ENCODE results near the gene TLR1.
A peak's percentile ranks its signal among the peaks of the same experiment; 100 is the strongest.
"Not testable (repeated sequence)": the region's sequence is repeated elsewhere in the genome, so short reads cannot be mapped to it uniquely, and the experiment has no call there.

Gene TLR1

DNA sequence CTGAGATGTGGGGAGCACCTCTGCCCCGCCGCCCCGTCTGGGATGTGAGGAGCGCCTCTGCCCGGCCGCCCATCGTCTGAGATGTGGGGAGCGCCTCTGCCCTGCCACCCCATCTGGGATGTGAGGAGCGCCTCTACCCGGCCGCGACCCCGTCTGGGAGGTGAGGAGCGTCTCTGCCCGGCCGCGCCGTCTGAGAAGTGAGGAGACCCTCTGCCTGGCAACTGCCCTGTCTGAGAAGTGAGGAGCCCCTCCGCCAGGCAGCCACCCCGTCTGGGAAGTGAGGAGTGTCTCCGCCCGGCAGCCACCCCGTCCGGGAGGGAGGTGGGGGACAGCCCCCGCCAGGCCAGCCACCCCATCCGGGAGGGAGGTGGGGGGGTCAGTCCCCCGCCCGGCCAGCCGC is 2.9 kb upstream of the TLR1 start:
- DNase-seq (ENCODE audit: low read depth, low spot score) = not testable (repeated sequence)

DNA sequence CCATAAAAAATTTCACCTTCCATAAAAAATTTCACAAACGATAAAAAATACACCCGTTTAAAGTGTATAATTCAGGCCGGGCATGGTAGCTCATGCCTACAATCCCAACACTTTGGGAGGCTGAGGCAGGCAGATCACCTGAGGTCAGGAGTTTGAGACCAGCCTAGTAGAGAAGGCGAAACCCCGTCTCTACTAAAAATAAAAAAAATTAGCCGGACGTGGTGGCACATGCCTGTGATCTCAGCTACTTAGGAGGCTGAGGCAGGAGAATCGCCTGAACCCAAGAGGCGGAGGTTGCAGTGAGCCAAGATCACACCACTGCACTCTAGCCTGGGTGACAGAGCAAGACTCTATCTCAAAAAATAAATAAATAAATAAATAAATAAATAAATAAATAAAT is 1.7 kb upstream of the TLR1 start:
- DNase-seq (ENCODE audit: low read depth, low spot score) = not testable (repeated sequence)

DNA sequence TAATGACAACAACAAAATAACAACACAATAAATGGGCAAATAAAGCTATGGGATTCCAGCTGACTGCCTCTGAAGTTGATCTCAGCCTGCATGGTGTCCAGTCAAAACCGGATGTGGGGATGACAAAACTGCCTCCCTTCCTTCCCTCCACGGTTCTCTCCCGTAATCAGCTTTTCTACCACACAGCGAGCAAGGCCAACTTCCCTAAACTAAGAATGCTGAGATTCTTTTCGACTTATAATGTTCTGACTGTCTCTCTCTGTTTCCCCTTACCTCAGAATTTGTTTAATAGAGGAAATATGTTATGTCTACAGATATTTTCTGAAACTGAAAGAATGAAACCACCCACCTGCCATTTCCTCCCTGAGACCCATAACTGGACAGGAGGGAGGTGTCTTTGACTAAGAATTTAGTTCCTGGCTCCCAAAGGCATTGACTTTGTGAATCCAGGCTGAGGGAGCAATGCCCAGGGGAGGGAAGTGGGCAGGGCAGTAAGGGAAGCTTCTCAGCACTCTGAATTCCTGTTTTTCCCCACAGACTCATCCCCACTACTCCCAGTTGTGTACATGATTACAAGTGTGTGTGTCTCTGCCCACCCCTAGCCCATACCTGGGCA is 1.0 kb upstream of the TLR1 start:
- DNase-seq (ENCODE audit: low read depth, low spot score) = no peak

DNA sequence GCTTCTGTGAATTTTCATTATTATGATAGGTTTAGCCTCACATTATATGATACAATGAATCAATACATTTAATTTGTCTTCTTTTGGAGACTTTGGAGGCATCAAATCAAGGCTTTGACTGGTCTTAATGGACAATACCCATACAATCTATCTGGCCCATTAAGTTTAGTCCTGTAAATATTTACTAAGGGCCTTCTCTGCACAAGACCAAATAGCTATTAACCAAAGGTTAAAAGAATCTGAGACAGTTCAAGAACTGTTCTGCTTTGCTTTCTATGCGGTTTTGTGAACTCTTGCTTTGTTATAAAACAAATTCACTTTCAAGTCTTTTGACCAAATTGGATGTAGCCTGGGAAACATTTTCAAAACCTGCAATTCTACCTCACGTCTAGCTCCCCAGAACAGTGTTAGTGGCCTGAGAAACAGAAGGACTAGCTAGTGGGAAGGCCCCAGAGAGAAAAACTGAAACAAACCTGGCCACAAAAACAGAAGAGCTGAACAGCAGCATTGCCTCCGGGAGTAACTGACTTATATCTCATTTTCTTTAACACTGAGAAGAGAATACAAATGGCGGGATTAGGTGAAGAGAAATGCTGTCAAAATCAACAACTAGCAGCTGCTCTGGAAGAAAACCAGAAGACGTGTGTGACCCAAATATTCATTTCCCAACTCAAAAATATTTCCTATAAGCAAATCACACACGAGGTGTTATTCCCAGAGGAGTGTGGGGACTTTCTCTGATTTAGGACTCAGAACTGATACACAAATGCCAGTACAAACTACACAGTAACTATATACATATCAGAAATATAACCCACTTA is 548 bp downstream of the TLR1 start:
- DNase-seq (ENCODE audit: low read depth, low spot score) = no peak

DNA sequence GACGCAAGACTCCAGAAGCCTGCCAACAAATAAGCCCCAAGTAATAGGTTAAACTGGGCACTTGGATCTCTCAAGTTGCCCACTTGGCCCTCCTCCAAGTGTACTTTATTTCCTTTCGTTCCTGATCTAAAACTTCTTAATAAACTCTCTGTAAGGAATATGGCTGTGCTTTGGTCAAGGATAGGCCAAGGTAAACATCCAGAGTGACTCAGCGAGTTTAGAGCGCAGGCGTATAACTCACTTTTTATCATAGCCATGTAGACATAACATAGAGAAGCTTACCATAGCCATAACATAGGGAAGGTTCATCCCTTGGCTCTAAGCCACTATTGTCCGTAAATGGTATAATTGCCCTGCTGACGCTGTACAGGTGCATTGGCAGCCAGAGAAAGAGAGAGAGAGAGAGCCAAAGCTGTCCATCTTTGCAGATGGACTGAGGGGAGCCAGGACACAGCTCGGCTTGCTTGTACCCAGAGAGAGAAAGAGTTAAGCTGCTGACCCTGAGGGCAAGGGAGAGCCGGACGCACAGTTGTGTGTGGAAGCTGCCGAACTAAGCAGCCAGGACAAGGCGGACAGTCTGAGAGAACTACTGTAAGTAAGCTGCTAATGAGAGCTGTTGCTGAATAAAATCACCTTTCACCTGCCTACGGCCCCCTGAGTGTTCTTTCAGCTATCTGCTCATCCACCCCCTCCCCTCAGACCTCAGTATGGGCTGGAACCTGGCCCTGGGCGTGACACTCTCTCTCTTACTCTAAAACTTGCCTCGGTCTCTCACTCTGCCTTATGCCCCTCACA is 1.8 kb downstream of the TLR1 start:
- no peak for DNase-seq (ENCODE audit: low read depth, low spot score)

DNA sequence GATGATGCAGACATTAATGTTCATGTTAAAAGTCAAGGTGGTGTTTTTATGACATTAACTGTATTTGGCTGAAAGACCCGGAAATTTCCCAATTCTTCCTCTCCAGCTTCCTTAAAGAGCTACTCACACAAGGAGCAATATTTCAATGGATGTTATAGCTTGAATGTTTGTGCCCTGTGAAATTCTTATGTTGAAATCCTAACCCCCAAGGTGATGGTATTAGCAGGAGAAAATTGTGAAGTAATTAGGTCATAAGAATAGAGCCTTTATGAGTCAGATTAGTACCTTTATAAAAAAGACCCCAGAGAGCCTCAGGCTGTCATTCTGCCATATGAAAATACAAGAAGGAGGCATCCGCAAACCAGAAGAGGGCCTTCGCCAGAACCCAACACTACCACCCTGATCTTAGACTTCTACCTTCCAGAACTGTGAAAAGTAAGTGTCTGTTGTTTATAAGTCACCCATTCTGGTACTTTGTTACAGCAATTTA is 3.6 kb downstream of the TLR1 start:
- DNase-seq (ENCODE audit: low read depth, low spot score) = no peak

DNA sequence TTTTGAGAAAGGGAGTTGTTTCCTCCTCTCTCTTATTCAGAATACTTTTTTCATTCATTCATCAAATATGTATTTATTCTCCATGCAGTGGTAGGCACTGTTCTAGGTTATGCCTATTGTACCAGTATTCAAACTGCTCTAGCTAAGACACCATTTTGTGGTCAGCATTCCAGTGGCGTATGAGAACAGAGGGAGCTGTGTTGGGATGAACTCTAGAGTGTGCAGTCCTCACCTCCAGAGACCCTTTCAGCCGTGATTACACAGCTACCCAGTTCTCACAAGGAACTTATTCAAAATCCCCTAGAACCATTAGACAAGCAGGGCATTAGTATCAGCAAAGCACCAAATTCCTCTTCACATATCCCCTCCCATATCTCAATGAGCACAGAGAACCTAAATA is 4.2 kb downstream of the TLR1 start:
- DNase-seq (ENCODE audit: low read depth, low spot score) = no peak

DNA sequence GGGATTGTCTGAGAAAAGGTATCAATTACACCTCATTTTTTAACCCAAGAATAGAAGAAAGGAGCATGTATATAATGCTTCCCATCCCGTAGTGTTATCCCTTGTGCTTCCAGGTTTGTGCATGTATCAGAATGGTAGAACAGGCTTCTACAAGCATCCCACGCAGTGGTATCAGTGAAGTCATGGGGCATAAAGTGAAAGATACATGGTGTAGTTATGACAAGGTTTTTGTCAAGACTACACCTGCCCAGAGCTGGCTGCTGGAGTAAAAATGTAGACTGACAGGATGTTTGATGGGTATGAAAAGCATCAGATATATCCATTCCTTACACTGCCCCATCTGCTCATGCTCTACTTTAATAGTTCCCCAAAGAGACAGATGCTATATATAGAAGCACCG is 9.5 kb downstream of the TLR1 start:
- DNase-seq (ENCODE audit: low read depth, low spot score) = no peak

DNA sequence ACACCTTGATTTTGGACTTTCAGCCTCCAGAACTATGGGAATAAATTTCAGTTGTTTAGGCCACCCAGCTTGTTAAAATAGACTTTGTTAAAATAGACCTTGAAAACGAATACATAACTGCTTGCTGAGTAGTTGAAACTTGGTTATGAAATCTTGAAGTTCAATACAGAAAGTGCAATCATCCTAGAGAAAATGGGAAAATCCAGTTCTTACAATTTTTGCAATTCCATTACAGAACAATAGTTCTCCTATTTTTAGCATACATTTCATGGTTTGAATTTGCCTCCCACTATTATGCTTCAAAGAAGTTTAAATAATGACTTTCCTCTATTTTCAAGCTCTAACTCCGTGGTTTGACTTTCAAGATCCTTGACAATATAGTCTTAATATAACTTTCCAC is 10.5 kb downstream of the TLR1 start:
- no peak for DNase-seq (ENCODE audit: low read depth, low spot score)

DNA sequence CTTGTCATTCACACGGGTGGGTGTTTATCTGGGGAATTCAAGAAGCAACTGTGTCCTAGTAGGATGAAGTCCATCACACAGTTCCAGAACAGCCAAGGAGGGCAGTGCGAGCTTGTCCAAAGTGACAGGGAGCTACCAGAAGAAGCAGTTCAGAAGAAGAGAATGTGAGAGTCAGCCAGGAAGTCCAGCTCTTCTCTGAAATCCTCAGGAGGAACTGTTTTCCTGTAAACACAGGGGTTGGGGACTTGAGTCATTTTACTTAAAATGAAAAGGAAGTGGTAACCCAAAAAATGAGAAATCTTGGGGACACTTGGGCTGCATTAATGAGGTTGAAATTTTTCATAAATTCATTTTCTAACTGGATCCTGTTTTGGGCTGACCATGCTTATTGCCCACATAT is 13.6 kb downstream of the TLR1 start:
- no peak for DNase-seq (ENCODE audit: low read depth, low spot score)

DNA sequence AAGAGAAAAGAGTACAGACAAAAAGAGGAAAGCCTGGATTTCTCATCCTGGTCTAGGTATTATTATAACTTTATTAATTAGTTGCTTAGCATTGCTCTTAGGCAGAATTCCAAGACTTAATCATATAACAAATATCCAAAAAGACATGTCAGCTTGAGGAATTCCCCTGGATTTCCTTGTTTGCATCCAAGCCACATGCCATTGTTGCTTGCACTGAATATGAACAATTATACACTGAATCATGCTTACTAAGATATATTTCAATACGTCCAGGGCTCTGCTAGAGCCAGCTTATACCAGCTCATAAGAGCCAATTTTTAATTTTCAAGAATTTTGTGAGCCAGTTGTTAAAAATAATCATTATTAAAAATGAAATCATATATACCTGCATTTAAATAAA is 16.3 kb downstream of the TLR1 start:
- DNase-seq (ENCODE audit: low read depth, low spot score) = no peak

DNA sequence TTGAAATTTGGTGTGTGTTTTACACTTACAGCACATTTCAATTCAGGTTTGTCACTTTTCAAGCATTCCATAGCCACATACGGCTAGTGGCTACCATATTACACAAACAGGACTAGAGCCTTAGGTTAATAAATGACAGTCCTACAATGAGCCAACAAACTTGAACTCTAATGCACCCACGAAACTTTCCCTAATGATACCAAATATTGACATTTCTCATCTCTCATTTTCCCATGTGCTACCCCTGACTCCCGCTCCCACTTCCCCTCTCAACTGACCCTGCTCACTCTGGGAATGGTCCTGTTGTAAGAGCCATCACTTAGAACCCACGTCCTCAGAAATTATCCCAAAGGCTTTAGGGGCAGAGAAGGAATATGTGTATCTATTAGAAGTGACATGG is 16.9 kb downstream of the TLR1 start:
- no peak for DNase-seq (ENCODE audit: low read depth, low spot score)

DNA sequence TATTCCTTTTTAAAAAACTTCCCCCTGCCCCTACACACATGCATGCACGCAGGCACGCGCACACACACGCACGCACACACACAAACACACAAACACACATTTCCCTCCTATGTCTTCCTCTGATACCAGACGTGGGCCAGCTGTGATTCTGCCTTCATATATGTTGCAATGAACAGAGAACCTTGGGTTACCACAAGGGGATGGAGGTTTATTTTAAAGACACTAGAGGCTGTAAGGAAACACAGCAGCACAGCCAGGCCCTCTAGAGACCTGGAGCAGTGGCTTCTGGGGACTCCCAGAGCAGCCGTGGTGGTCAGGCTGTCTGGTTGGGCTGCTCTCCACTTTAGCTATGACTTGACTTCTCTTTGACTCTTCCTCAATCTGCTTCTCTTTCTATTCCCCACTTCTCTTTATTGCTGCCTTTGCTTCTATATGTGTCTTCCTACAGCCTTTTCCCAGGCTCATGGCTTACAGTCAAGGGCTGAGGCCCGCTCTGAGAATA is 18.6 kb downstream of the TLR1 start:
- no peak for DNase-seq (ENCODE audit: low read depth, low spot score)

DNA sequence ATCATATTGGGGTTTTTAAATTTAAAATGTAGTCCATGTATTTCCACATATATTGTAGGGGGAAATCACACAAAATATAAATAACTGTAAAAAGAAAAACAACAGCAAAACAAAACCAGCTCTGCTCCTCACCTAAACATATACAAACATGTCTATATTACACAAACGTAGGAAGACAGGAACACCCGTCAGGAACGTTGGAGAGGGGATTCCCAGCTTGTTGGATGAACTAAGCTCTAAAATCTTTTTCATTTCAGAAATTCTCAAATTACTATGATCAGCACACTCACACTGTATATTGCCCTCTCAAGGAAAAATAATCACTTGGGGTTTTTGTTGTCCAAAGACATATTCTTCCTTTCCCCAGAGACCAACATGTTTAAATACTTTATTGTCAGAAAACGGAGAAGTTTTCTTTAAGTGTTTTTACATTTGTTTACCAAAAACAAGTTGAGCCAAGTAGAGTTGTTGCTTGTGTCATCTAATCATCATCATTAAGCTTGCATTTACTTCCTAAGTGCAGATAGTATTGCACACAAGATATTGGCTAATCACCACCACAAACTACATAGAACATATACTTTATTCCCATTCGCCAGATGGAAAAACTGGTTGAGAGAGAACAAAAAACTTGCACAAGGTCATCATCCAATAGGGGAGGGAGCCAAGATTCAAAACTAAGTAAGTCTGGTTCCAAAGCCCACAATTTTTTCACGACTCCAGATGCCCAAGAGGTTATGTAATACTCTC is 19.4 kb downstream of the TLR1 start:
- no peak for DNase-seq (ENCODE audit: low read depth, low spot score)

DNA sequence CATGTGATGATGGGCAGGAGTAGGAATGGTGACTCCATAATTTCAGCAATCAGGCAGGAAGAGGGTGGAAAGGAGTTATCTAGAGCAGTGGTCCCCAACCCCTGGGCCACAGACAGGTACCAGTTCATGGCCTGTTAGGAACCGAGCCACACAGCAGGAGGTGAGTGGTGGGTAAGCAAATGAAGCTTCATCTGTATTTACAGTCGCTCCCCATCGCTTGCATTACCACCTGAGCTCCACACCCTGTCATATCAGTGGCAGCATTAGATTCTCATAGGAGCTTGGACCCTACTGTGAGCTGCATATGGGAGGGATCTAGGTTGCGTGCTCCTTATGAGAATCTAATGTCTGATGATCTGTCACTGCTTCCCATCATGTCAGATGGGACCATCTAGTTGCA is 20.4 kb downstream of the TLR1 start:
- no peak for DNase-seq (ENCODE audit: low read depth, low spot score)

DNA sequence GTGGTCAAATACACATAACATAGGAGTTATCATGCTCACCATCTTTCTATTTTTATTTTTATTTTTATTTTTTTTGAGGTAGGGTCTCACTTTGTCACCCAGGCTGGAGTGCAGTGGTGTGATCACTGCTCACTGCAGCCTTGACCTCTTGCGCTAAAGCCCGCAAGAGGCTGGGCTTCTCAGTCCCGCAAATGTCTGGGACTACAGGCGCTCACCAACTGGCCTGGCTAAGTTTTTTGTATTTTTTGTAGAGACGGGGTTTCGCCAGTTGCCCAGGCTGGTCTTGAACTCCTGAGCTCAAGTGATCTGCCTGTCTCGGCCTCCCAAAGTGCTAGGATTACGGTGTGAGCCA is 21.5 kb downstream of the TLR1 start:
- DNase-seq (ENCODE audit: low read depth, low spot score) = no peak

DNA sequence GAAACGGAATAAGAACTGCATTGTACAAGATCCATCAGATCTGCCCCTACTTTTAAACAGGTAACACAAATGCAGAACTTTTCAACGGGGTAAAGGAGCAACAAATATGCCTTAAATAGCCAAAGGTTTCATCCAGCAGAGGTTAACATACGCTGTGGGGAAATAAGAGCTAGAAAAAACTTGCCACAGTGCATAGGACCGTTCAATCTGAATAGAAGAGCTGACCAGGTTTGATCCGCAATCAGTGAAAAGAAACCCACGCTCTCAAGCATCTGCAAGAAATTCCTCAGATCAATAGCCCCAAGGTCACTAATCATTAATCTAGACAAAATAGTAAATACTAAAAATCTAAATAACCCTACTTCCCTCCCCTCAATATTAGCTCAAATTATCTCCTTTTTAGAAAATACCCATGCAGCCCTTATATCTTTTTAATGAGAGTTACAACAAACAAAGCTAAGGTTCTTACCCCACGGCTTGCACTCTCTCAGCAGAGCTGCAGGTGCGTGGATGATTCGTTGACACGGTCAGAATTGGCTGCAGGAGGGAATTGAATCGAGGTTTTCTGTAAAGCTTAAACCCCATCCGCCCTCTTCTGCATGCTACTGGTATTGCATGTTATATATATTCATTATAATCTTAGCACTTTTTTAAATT is 22.0 kb downstream of the TLR1 start, which contains the start of gene TLR10:
Gene TLR10 (minus strand): TSS at position 539 of the 657 bp plus-strand sequence. CDS start 7,400 bp downstream, outside the sequence.
- DNase-seq (ENCODE audit: low read depth, low spot score) = peak; percentile 26

DNA sequence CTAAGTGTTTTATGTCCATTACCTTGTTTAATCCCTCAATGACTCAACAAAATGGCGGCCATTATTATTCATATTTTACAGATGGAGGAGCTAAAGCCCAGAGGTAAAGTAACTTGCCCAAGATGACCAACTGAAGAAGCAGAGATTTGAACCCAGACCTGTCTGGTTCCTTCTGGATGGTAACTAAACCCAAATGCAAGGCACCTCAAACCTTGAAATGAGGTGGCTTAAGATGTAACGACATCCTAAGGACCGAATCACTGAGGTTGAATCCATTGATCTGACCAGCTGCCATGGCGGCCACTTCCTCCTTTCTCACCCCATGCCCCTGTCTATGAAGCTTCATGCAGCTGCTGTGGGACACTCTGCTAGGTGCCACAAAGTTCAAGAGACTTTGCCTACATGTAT is 22.7 kb downstream of the TLR1 start:
- DNase-seq (ENCODE audit: low read depth, low spot score) = no peak

DNA sequence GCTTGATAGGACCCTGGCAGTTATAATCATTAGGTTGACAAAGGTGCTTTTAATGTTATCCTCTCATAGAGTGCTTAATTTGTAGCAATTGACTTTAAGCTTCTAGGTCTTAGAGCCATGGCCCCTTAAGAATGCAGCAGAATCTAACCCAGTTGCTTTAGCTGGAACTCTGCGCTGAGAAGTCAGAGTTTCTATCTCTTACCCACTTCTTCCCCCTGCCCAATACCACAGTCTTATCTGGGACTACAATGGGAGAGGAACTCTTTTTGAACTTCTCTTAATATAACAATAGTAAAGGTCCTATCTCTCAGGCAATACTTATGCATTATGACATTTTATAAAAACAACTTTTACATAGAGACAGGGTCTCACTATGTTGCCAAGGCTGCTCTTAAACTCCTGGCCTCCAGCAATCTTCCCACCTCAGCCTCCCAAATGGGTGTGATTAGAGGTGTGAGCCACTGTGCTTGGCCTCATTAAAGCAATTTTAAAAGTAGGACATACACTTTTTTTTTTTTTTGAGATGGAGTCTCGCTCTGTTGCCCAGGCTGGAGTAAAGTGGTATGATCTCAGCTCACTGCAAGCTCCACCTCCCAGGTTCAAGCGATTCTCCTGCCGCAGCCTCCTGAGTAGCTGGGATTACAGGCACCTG is 23.6 kb downstream of the TLR1 start:
- DNase-seq (ENCODE audit: low read depth, low spot score) = no peak

DNA sequence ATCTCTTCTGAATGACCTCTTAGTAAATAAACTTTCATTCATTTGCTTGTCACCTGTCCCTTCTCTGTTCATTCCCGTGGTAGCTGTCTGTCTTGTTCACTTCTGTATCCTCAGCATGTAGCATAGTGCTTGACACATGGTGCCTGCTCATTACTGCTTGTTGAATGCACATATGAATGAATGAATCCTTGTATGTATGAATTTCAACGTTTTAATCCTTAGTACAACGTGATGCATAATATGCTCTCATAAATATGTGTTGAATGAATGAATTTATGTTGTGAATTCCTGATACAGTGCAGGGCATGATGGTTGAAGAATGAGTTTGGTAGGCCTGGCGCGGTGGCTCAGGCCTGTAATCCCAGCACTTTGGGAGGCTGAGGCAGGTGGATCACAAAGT is 24.8 kb downstream of the TLR1 start:
- no peak for DNase-seq (ENCODE audit: low read depth, low spot score)

Data from smooth muscle cell of the brain vasculature (primary cell).